Measurements from ENCODE around the gene TSR2.

DNA sequence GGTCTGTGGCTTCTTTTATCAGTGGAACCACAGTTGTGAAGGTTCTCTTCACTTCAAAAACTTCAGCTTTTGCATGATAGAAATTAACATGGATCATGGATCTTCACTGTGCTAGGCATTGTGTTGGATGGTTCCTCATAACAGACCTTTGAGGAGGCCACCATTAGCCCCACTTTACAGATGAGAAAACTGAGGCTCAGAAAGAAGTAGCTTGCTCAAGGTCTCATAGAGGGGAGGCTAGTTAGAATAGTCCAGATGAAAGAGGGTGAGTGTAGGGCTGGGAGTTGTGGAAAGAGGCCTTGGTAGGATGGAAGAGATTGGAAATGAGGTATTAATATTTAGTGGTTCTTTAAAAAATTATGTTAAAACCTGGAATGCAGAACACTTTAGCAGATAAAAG is 2.6 kb downstream of the TSR2 start:
- TF ChIP-seq, protein P1, sequence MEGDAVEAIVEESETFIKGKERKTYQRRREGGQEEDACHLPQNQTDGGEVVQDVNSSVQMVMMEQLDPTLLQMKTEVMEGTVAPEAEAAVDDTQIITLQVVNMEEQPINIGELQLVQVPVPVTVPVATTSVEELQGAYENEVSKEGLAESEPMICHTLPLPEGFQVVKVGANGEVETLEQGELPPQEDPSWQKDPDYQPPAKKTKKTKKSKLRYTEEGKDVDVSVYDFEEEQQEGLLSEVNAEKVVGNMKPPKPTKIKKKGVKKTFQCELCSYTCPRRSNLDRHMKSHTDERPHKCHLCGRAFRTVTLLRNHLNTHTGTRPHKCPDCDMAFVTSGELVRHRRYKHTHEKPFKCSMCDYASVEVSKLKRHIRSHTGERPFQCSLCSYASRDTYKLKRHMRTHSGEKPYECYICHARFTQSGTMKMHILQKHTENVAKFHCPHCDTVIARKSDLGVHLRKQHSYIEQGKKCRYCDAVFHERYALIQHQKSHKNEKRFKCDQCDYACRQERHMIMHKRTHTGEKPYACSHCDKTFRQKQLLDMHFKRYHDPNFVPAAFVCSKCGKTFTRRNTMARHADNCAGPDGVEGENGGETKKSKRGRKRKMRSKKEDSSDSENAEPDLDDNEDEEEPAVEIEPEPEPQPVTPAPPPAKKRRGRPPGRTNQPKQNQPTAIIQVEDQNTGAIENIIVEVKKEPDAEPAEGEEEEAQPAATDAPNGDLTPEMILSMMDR (conservative IDR thresholded peaks at IDR 0.05; ENCODE audit: low read length), result no peak
- TF ChIP-seq EZH2phosphoT487 (IDR thresholded peaks at IDR 0.05; ENCODE audit: borderline replicate concordance), result no peak

Measured in Loucy (cell line).